Osteoblast (primary cell): Measurements from ENCODE around the gene AHSP. TPM values are rescaled to one million over a fixed set of nuclear protein-coding genes. Genes with fewer than 3 reads are reported as not detected.

Source experiments
- DNase-seq: peaks from one replicate; pipeline ENCODE4 v3.0.0; 2011; ENCODE audit warnings: low spot score, mixed read lengths; ENCODE audit not compliant: insufficient read length; ENCODE audit errors: missing footprints
- H2AFZ ChIP-seq: 2 replicates; pipeline ENCODE4 v1.6.0; 2011; ENCODE audit warnings: mild to moderate bottlenecking, low read length
- H3K27ac ChIP-seq: 2 replicates; pipeline ENCODE4 v1.5.1; 2011; ENCODE audit warnings: mild to moderate bottlenecking, low read depth, low read length, moderate library complexity
- H3K27me3 ChIP-seq: 2 replicates; pipeline ENCODE4 v1.6.0; 2012; ENCODE audit warnings: mild to moderate bottlenecking, control low read depth, inconsistent platforms, low read length, moderate library complexity; ENCODE audit not compliant: insufficient read depth
- H3K36me3 ChIP-seq: 2 replicates; pipeline ENCODE4 v1.5.1; 2011; ENCODE audit warnings: mild to moderate bottlenecking, low read length, control low read depth, moderate library complexity; ENCODE audit not compliant: insufficient read depth
- H3K4me1 ChIP-seq: 2 replicates; pipeline ENCODE4 v1.5.1; 2011; ENCODE audit warnings: mild to moderate bottlenecking, low read length, control low read depth, moderate library complexity; ENCODE audit not compliant: insufficient read depth
- H3K4me2 ChIP-seq: 2 replicates; pipeline ENCODE4 v1.6.0; 2011; ENCODE audit warnings: mild to moderate bottlenecking, low read length; ENCODE audit not compliant: insufficient read depth
- H3K4me3 ChIP-seq: fragments of 200-600 bp; sonication (generic); 3 replicates; pipeline ENCODE4 v1.5.1; 2012; ENCODE audit warnings: mild to moderate bottlenecking, low read length, inconsistent platforms; ENCODE audit not compliant: insufficient read depth
- H3K79me2 ChIP-seq: 2 replicates; pipeline ENCODE4 v1.6.0; 2012; ENCODE audit warnings: mild to moderate bottlenecking, low read length, control low read depth, inconsistent platforms; ENCODE audit not compliant: insufficient read depth
- H3K9me3 ChIP-seq: 2 replicates; pipeline ENCODE4 v1.5.1; 2011; ENCODE audit warnings: low read depth, low read length, control low read depth
- H4K20me1 ChIP-seq: 2 replicates; pipeline ENCODE4 v1.6.0; 2012; ENCODE audit warnings: mild to moderate bottlenecking, low read length, control low read depth; ENCODE audit not compliant: insufficient read depth
- total RNA-seq: library from RNA; depleted of rRNA; stranded (reverse); fragments of >200 nt; gene quantifications from 2 replicates; pipeline ENCODE4 v1.2.3, GENCODE V29; 2012
- TF ChIP-seq, protein P1 (sequence below): IDR thresholded peaks from 2 replicates; pipeline ENCODE4 v1.5.1; 2011; ENCODE audit warnings: mild to moderate bottlenecking, low read depth, low read length, moderate library complexity; ENCODE audit errors: extremely low read depth

The AHSP gene
- total RNA-seq, 1 donor, result not detected

DNA sequence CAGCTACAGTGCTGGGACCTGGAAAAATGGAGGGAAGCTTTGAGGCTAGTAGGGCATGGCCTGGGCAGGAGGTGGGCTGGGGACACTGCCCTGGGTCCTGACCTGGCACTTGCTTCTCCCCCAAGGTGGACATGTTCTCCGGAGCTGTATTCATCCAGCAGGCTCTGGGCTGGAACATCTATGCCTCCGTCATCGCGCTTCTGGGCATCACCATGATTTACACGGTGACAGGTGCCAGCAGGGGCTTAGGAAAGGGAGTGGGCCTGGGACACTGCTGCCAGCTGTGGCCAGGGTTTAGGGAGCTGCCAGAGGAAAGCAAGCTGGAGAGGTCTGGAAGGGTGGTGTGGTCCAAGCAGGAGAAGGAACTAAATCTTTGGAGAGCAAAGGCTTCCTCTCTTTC is 41.7 kb upstream of the AHSP start:
- DNase-seq, result peak; percentile 75
- Histone ChIP-seq H3K79me2 (no peaks in the 10 kb centered on the region), H4K20me1 (peaks cover 6% of the 10 kb centered on the region), H2AFZ (no peak overlapping the region), H3K27ac (no peak overlapping the region), H3K4me3 (no peak overlapping the region), H3K27me3 (peaks cover 39% of the 10 kb centered on the region), H3K4me1 (peaks cover 8% of the 10 kb centered on the region), H3K36me3 (peaks cover 4% of the 10 kb centered on the region), H3K4me2 (no peak overlapping the region), H3K9me3 (no peaks in the 10 kb centered on the region)
- TF ChIP-seq, protein P1, sequence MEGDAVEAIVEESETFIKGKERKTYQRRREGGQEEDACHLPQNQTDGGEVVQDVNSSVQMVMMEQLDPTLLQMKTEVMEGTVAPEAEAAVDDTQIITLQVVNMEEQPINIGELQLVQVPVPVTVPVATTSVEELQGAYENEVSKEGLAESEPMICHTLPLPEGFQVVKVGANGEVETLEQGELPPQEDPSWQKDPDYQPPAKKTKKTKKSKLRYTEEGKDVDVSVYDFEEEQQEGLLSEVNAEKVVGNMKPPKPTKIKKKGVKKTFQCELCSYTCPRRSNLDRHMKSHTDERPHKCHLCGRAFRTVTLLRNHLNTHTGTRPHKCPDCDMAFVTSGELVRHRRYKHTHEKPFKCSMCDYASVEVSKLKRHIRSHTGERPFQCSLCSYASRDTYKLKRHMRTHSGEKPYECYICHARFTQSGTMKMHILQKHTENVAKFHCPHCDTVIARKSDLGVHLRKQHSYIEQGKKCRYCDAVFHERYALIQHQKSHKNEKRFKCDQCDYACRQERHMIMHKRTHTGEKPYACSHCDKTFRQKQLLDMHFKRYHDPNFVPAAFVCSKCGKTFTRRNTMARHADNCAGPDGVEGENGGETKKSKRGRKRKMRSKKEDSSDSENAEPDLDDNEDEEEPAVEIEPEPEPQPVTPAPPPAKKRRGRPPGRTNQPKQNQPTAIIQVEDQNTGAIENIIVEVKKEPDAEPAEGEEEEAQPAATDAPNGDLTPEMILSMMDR, result no peak

DNA sequence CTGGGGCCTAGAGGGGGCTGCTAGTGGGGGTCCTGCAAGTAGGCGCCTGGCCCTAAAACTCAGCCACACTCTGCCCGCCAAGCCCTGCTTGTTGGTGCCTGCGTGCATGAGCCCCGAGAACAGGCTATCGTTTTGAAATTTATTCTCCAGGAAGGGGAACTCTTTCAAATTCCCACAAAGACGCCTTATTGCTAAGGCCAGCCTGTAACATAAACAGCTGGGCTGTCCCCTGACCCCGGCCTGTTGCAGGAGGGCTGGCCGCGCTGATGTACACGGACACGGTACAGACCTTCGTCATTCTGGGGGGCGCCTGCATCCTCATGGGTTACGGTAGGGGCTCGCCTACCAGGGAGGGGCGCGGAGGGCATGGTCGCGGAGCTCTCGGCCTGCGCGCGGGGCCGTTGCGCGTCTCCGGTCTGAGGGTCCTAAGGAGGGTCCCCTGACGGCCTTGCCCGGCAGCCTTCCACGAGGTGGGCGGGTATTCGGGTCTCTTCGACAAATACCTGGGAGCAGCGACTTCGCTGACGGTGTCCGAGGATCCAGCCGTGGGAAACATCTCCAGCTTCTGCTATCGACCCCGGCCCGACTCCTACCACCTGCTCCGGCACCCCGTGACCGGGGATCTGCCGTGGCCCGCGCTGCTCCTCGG is 40.5 kb upstream of the AHSP start:
- TF ChIP-seq, protein P1, result no peak
- Histone ChIP-seq H3K4me3 (peak overlapping the region; percentile 63), H3K79me2 (no peaks in the 10 kb centered on the region), H3K27me3 (peaks cover 37% of the 10 kb centered on the region), H3K36me3 (peaks cover 8% of the 10 kb centered on the region), H3K4me2 (peak overlapping the region; percentile 78), H4K20me1 (peaks cover 6% of the 10 kb centered on the region), H2AFZ (no peak overlapping the region), H3K27ac (no peak overlapping the region), H3K9me3 (no peaks in the 10 kb centered on the region), H3K4me1 (peaks cover 8% of the 10 kb centered on the region)
- peak; percentile 81 for DNase-seq

DNA sequence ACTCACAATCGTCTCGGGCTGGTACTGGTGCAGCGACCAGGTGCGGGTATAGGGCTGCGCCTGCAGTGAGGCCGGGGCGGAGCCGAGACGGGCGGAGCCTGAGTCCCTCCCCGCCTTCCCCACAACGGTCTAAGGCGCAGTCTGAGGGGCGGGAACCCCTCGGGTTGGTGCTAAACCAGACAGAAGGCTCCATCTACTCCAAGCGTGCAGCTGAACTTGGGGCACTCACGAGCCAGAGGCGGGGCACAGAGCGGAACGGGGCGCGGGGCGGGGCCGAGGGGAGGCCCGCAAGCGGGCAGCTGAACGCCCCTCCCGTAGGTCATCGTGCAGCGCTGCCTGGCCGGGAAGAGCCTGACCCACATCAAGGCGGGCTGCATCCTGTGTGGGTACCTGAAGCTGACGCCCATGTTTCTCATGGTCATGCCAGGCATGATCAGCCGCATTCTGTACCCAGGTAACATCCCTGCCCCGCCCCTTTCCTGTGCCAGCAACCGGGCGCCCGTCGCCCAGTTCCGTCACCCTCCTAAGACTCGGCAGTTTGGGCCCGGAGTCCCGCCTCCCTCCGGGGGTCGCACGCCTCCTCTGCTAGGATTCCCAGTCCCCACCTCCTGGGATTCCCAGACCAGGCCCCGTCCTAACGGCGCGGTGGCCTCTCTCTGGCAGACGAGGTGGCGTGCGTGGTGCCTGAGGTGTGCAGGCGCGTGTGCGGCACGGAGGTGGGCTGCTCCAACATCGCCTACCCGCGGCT is 39.8 kb upstream of the AHSP start:
- Histone ChIP-seq H3K36me3 (peaks cover 15% of the 10 kb centered on the region), H3K4me1 (peaks cover 8% of the 10 kb centered on the region), H3K4me3 (peak overlapping the region; percentile 63), H3K27me3 (peaks cover 37% of the 10 kb centered on the region), H3K9me3 (no peaks in the 10 kb centered on the region), H3K79me2 (no peaks in the 10 kb centered on the region), H4K20me1 (peaks cover 6% of the 10 kb centered on the region), H3K27ac (no peak overlapping the region), H2AFZ (no peak overlapping the region), H3K4me2 (peak overlapping the region; percentile 78)
- TF ChIP-seq, protein P1, result no peak
- DNase-seq, result peak; percentile 91

DNA sequence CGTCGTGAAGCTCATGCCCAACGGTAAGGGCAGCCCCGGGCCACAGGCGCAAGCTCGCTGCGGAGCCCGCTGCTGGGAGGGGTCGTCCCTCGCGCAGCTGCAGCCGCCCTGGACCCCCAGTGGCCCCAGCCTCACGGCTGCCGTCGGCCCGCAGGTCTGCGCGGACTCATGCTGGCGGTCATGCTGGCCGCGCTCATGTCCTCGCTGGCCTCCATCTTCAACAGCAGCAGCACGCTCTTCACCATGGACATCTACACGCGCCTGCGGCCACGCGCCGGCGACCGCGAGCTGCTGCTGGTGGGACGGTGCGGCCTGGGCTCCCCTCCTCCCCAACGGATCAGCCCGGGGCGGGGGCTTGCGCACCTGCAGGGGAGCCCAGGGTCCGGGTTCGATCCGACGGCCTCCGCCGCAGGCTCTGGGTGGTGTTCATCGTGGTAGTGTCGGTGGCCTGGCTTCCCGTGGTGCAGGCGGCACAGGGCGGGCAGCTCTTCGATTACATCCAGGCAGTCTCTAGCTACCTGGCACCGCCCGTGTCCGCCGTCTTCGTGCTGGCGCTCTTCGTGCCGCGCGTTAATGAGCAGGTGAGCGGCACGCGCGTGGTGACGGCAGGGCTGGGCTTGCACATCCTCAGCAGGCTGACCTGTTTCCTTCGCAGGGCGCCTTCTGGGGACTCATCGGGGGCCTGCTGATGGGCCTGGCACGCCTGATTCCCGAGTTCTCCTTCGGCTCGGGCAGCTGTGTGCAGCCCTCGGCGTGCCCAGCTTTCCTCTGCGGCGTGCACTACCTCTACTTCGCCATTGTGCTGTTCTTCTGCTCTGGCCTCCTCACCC is 39.0 kb upstream of the AHSP start:
- peak; percentile 88 for DNase-seq
- Histone ChIP-seq H3K79me2 (no peaks in the 10 kb centered on the region), H3K4me1 (peaks cover 8% of the 10 kb centered on the region), H3K27ac (no peak overlapping the region), H3K9me3 (no peaks in the 10 kb centered on the region), H3K36me3 (peaks cover 19% of the 10 kb centered on the region), H3K4me3 (peak overlapping the region; percentile 63), H3K4me2 (peak overlapping the region; percentile 78), H3K27me3 (peaks cover 37% of the 10 kb centered on the region), H2AFZ (no peak overlapping the region), H4K20me1 (peaks cover 6% of the 10 kb centered on the region)
- TF ChIP-seq, protein P1, result no peak
